Measurements from ENCODE around the gene SPP2. TPM values are rescaled to one million over a fixed set of nuclear protein-coding genes. Genes with fewer than 3 reads are reported as not detected.

The SPP2 gene
- total and polyA plus RNA-seq, 9 of the 15 experiments (the other 6 are each of a cell fraction or from before 2014, with no cell fraction given): not detected

DNA sequence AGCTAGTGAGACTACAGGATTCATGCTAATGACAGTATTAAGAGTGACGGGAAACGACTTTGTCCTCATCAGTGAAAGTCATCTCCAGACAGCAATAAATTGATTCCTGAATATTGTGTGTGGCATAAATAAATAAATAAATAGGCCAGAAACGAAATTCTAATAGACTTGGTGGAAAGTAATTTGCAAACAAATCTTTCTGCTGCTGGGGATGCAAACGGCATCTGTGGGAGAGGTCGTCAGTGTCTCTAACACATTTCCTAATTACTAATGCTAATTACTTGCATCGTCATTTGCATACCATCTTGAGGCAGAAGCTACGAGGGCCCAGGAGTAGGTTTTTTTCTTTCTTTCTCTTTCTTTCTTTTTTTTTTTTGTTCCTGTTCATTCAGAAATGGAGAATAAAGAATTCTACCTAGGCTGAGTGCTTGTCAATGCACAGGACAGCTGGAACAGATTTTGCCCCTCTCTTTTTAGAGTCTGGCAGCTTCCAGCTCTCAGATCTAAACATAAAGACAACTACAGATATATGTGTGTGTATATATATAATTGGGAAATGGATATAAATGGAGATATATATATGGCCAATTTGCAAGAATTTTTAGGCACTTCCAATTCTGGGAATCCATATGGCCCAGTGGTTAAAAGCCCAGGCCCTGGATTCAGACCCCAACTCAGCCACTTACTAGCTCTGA is 75.1 kb downstream of the SPP2 start:
- Histone ChIP-seq H3K27me3 (ENCODE audit: control insufficient read depth in 2 of 2, insufficient read depth in 2 of 2, low read length in 2 of 2) (no peaks in the 10 kb centered on the region), H3K9me1 (ENCODE audit: control insufficient read depth, insufficient read depth, low read length) (no peaks in the 10 kb centered on the region), H3K36me3 (ENCODE audit: control insufficient read depth, insufficient read depth, low read length) (no peaks in the 10 kb centered on the region), H3K9me3 (replicated peaks; ENCODE audit: control insufficient read depth, insufficient read depth, low read depth, low read length) (no peaks in the 10 kb centered on the region), H3K27ac (ENCODE audit: extremely low read depth, low read depth, low read length) (no peak overlapping the region), H4K20me1 (replicated peaks; ENCODE audit: control insufficient read depth, insufficient read depth, low read length) (no peaks in the 10 kb centered on the region), H3K4me1 (replicated peaks in 1 of 2; ENCODE audit: control insufficient read depth in 2 of 2, insufficient read depth in 2 of 2, low read length in 2 of 2) (no peaks in the 10 kb centered on the region), H2AFZ (ENCODE audit: low read depth, low read length) (no peak overlapping the region), H3K79me2 (ENCODE audit: control insufficient read depth, insufficient read depth, low read length) (no peaks in the 10 kb centered on the region), H3K9ac (ENCODE audit: insufficient read depth in 1 of 2, low read depth in 2 of 2, low read length in 2 of 2) (no peak overlapping the region), H3K4me2 (ENCODE audit: insufficient read depth, low read length) (no peak overlapping the region), H3K4me3 (no peak overlapping the region)
- in situ Hi-C loops (cut with MboI): no loop called here
- BruUV-seq (replicated peaks): no TSS peak
- WGBS (ENCODE audit: insufficient coverage, low coverage, missing lambda C conversion rate): 0% methylated on average over 5 of the region's 7 CpGs
- DNase-seq (ENCODE audit: extremely low read depth in 1 of 4, low spot score in 3 of 4): no peak
- ChIA-PET POLR2A (interaction anchor here (0.7 kb wide), 1 partner anchor 8 kb away, joined by 4 read pairs; no protein-coding TSS in a partner anchor), CTCF (ENCODE audit: low intra/inter-chr PET ratio) (no interaction called here)
- intact Hi-C loops (cut with micrococcal nuclease): no loop called here
- no peak for ATAC-seq
- no peak for FAIRE-seq
- TF ChIP-seq ETS2 (tag; IDR thresholded peaks at IDR 0.05; ENCODE audit: borderline replicate concordance, poor library complexity, severe bottlenecking): no peak

GRCh38 chr2:234126146-234126470 is 75.6 kb downstream of the SPP2 start:
- no peak overlapping the region for H3K4me2 ChIP-seq (ENCODE audit: insufficient read depth, low read length)
- no peaks in the 10 kb centered on the region for H3K36me3 ChIP-seq (ENCODE audit: control insufficient read depth, insufficient read depth, low read length)
- WGBS (ENCODE audit: insufficient coverage, low coverage, missing lambda C conversion rate): 0% methylated on average over 4 of the region's 6 CpGs
- no peak overlapping the region for H3K4me3 ChIP-seq
- no peak overlapping the region for H2AFZ ChIP-seq (ENCODE audit: low read depth, low read length)
- FAIRE-seq (no peak), ATAC-seq (no peak), DNase-seq (ENCODE audit: extremely low read depth in 1 of 4, low spot score in 3 of 4) (no peak)
- ChIA-PET POLR2A (no interaction called here), CTCF (ENCODE audit: low intra/inter-chr PET ratio) (no interaction called here)
- in situ Hi-C loops (cut with MboI) (no loop called here), intact Hi-C loops (cut with micrococcal nuclease) (no loop called here)
- no peak overlapping the region for H3K9ac ChIP-seq (ENCODE audit: insufficient read depth in 1 of 2, low read depth in 2 of 2, low read length in 2 of 2)
- no TSS peak for BruUV-seq (replicated peaks)
- H3K4me1 ChIP-seq (replicated peaks in 1 of 2; ENCODE audit: control insufficient read depth in 2 of 2, insufficient read depth in 2 of 2, low read length in 2 of 2): no peaks in the 10 kb centered on the region
- H3K9me3 ChIP-seq (replicated peaks; ENCODE audit: control insufficient read depth, insufficient read depth, low read depth, low read length): no peaks in the 10 kb centered on the region
- H3K9me1 ChIP-seq (ENCODE audit: control insufficient read depth, insufficient read depth, low read length): no peaks in the 10 kb centered on the region
- no peaks in the 10 kb centered on the region for H4K20me1 ChIP-seq (replicated peaks; ENCODE audit: control insufficient read depth, insufficient read depth, low read length)
- H3K27ac ChIP-seq (ENCODE audit: extremely low read depth, low read depth, low read length): no peak overlapping the region
- H3K79me2 ChIP-seq (ENCODE audit: control insufficient read depth, insufficient read depth, low read length): no peaks in the 10 kb centered on the region
- no peaks in the 10 kb centered on the region for H3K27me3 ChIP-seq (ENCODE audit: control insufficient read depth in 2 of 2, insufficient read depth in 2 of 2, low read length in 2 of 2)
- TF ChIP-seq ZNF785 (CRISPR knock-in tag; IDR thresholded peaks at IDR 0.05) (no peak), EP400 (IDR thresholded peaks at IDR 0.05) (no peak), EWSR1 (IDR thresholded peaks at IDR 0.05; ENCODE audit: borderline replicate concordance, low read depth, partially characterized antibody) (no peak), ZNF124 (CRISPR knock-in tag; IDR thresholded peaks at IDR 0.05) (no peak), ATF2 (CRISPR knock-in tag; IDR thresholded peaks at IDR 0.05) (no peak), SRSF1 (IDR thresholded peaks at IDR 0.05; ENCODE audit: low read depth, low read length) (no peak), USF2 (CRISPR knock-in tag; IDR thresholded peaks at IDR 0.05) (no peak), ZNF644 (tag; IDR thresholded peaks at IDR 0.05; ENCODE audit: low read depth) (no peak), ZNF699 (CRISPR knock-in tag; IDR thresholded peaks at IDR 0.05; ENCODE audit: insufficient replicate concordance) (no peak), RFX7 (CRISPR knock-in tag; IDR thresholded peaks at IDR 0.05) (no peak), NEUROD1 (IDR thresholded peaks at IDR 0.05; ENCODE audit: borderline replicate concordance, low read depth, low read length, partially characterized antibody) (no peak)
- TF ChIP-seq, protein P1, sequence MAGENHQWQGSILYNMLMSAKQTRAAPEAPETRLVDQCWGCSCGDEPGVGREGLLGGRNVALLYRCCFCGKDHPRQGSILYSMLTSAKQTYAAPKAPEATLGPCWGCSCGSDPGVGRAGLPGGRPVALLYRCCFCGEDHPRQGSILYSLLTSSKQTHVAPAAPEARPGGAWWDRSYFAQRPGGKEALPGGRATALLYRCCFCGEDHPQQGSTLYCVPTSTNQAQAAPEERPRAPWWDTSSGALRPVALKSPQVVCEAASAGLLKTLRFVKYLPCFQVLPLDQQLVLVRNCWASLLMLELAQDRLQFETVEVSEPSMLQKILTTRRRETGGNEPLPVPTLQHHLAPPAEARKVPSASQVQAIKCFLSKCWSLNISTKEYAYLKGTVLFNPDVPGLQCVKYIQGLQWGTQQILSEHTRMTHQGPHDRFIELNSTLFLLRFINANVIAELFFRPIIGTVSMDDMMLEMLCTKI (IDR thresholded peaks at IDR 0.05; ENCODE audit: partially characterized antibody): no peak

All from K562 (cell line).